IMR-90 (cell line): ENCODE measurements around the gene PAGE2. TPM values are rescaled to one million over a fixed set of nuclear protein-coding genes. Genes with fewer than 3 reads are reported as not detected.
"Not testable (repeated sequence)": the region's sequence is repeated elsewhere in the genome, so short reads cannot be mapped to it uniquely, and the experiment has no call there.

ENCODE experiments used
- ATAC-seq: fragments of 200-7000 bp; cut with Tn5 transposase; 2 replicates; pipeline ENCODE4 v1.9.1; 2020; ENCODE audit warnings: low read depth, mild to moderate bottlenecking, moderate library complexity
- BruUV-seq: library from RNA; stranded (reverse); fragments of 400-500 nt; replicated peaks from 2 replicates; lab custom pipeline; 2021; lab: Mats Ljungman, UMichigan
- CTCF ChIA-PET: fragments of 300-600 bp; formaldehyde crosslinking; extraction: SDS; loops from one replicate; lab custom pipeline; 2021; ENCODE audit warnings: antibody characterized with exemption; lab: Yijun Ruan, JAX
- POLR2A ChIA-PET: fragments of 300-600 bp; sonication (Branson Sonifier 250); formaldehyde crosslinking; loops from one replicate; lab custom pipeline; 2022; ENCODE audit warnings: antibody characterized with exemption; ENCODE audit not compliant: unreplicated experiment; lab: Charles Lee
- DNase-seq: peaks from one replicate; pipeline ENCODE4 v3.0.0; 2013
- H2AFZ ChIP-seq: replicated peaks from 2 replicates; pipeline ENCODE3; 2013; ENCODE audit warnings: low read length, mild to moderate bottlenecking; ENCODE audit not compliant: poor library complexity
- H2AK5ac ChIP-seq: 2 replicates; pipeline ENCODE4 v1.6.1; 2013; ENCODE audit warnings: low read depth, low read length, inconsistent platforms
- H2AK9ac ChIP-seq: replicated peaks from 2 replicates; pipeline ENCODE3; 2013; ENCODE audit warnings: mild to moderate bottlenecking, low read depth, low read length, moderate library complexity; ENCODE audit not compliant: poor library complexity
- H2BK120ac ChIP-seq: 2 replicates; pipeline ENCODE4 v1.6.1; 2013; ENCODE audit warnings: low read depth, low read length, inconsistent platforms
- H2BK15ac ChIP-seq: 3 replicates; pipeline ENCODE4 v1.6.1; 2013; ENCODE audit warnings: low read depth, low read length, inconsistent platforms
- H2BK20ac ChIP-seq: 2 replicates; pipeline ENCODE4 v1.6.1; 2013; ENCODE audit warnings: low read depth, mild to moderate bottlenecking, inconsistent platforms, low read length, moderate library complexity
- H2BK5ac ChIP-seq: 2 replicates; pipeline ENCODE4 v1.6.1; 2013; ENCODE audit warnings: mild to moderate bottlenecking, low read depth, low read length, inconsistent platforms; ENCODE audit not compliant: poor library complexity, severe bottlenecking
- H3K14ac ChIP-seq: replicated peaks from 2 replicates; pipeline ENCODE4 v1.6.1; 2013; ENCODE audit warnings: low read depth, low read length, inconsistent platforms
- H3K18ac ChIP-seq: 2 replicates; pipeline ENCODE4 v1.6.1; 2013; ENCODE audit warnings: low read depth, low read length, control low read depth
- H3K23ac ChIP-seq: 2 replicates; pipeline ENCODE4 v1.6.1; 2013; ENCODE audit warnings: low read depth, low read length, inconsistent platforms
- H3K27ac ChIP-seq: 2 replicates; pipeline ENCODE4 v1.5.1; 2013; ENCODE audit warnings: mild to moderate bottlenecking, control low read depth, low read length; ENCODE audit not compliant: insufficient read depth
- H3K27me3 ChIP-seq: 2 replicates; pipeline ENCODE4 v1.6.1; 2013; ENCODE audit warnings: low read length; ENCODE audit not compliant: control insufficient read depth, insufficient read depth
- H3K36me3 ChIP-seq: 2 replicates; pipeline ENCODE4 v1.6.1; 2013; ENCODE audit warnings: low read length, mixed read lengths; ENCODE audit not compliant: control insufficient read depth, insufficient read depth
- H3K4ac ChIP-seq: 2 replicates; pipeline ENCODE4 v1.6.1; 2013; ENCODE audit warnings: low read depth, low read length, inconsistent platforms
- H3K4me1 ChIP-seq: 2 replicates; pipeline ENCODE4 v1.6.1; 2013; ENCODE audit warnings: low read length, mixed read lengths; ENCODE audit not compliant: control insufficient read depth, insufficient read depth
- H3K4me2 ChIP-seq: 2 replicates; pipeline ENCODE4 v1.6.1; 2013; ENCODE audit warnings: low read depth, mild to moderate bottlenecking, control low read depth, low read length, moderate library complexity
- H3K4me3 ChIP-seq: 2 replicates; pipeline ENCODE4 v1.5.1; 2013; ENCODE audit warnings: low read depth, mild to moderate bottlenecking, control low read depth, low read length, moderate library complexity; ENCODE audit not compliant: insufficient read depth
- H3K56ac ChIP-seq: 2 replicates; pipeline ENCODE4 v1.6.1; 2013; ENCODE audit warnings: low read length, inconsistent platforms; ENCODE audit not compliant: insufficient read depth; ENCODE audit errors: extremely low read depth
- H3K79me1 ChIP-seq, 2 experiments: 2 replicates each; pipeline ENCODE4 v1.6.1; 2013; ENCODE audit warnings: low read length in 2 of 2, inconsistent platforms in 1 of 2, low read depth in 1 of 2
- H3K9ac ChIP-seq: 2 replicates; pipeline ENCODE4 v1.6.1; 2013; ENCODE audit warnings: low read depth, low read length, control low read depth
- H3K9me1 ChIP-seq: 2 replicates; pipeline ENCODE4 v1.6.1; 2013; ENCODE audit warnings: low read length, inconsistent platforms; ENCODE audit not compliant: insufficient read depth
- H3K9me3 ChIP-seq: 2 replicates; pipeline ENCODE4 v1.6.1; 2013; ENCODE audit warnings: low read length; ENCODE audit not compliant: control insufficient read depth, insufficient read depth
- H4K20me1 ChIP-seq: 2 replicates; pipeline ENCODE4 v1.6.1; 2013; ENCODE audit warnings: low read length, inconsistent platforms; ENCODE audit not compliant: insufficient read depth
- H4K5ac ChIP-seq: 2 replicates; pipeline ENCODE4 v1.6.1; 2013; ENCODE audit warnings: mild to moderate bottlenecking, low read depth, low read length, control low read depth
- H4K8ac ChIP-seq, 2 experiments: 2 replicates each; pipeline ENCODE4 v1.6.1; 2013; ENCODE audit warnings: low read depth in 2 of 2, low read length in 2 of 2, control low read depth in 1 of 2, inconsistent platforms in 1 of 2
- H4K91ac ChIP-seq: 2 replicates; pipeline ENCODE4 v1.6.1; 2013; ENCODE audit warnings: low read depth, low read length, inconsistent platforms; ENCODE audit not compliant: insufficient read depth
- WGBS, 2 experiments: methylation state at CpG; one replicate each; pipeline versions ENCODE4 v1.1.5 to v1.1.7; 2013; ENCODE audit warnings: missing lambda C conversion rate in 2 of 2; ENCODE audit not compliant: insufficient read length in 1 of 2; ENCODE audit errors: extremely low coverage in 2 of 2; 5-methylcytosine and 5-hydroxymethylcytosine counted together
- dilution Hi-C: fragments of 300-500 bp; cut with HindIII; formaldehyde crosslinking; loops from one replicate; pipeline ENCODE4 v1.14.3; 2018; ENCODE audit warnings: low sequenced_read_pairs; ENCODE audit not compliant: unreplicated experiment
- in situ Hi-C: fragments of 300-500 bp; cut with MboI; formaldehyde crosslinking; loops from 3 replicates; pipeline ENCODE4 v1.14.3; 2019; ENCODE audit warnings: low sequenced_read_pairs, inconsistent platforms, mixed read lengths
- intact Hi-C: fragments of 100-400 bp; cut with micrococcal nuclease; formaldehyde crosslinking; loops from 2 replicates; pipeline ENCODE4 v1.10.0; 2022
- polyA plus RNA-seq, 3 experiments: library from polyadenylated mRNA; depleted of rRNA; stranded (reverse); fragments of >200 nt; gene quantifications; 2 replicates each; pipeline ENCODE4 v1.2.3, GENCODE V29; 2012; ENCODE audit warnings: low replicate concordance in 1 of 3
- total RNA-seq: library from RNA; depleted of rRNA; stranded (reverse); fragments of >200 nt; gene quantifications from 2 replicates; pipeline ENCODE4 v1.2.3, GENCODE V29; 2012

PAGE2 gene
- total and polyA plus RNA-seq, 2 of the 4 experiments (the other 2 are of a cell fraction), result not detected

- CTCF ChIA-PET, H3K4me2 ChIP-seq, H2BK15ac ChIP-seq, H4K20me1 ChIP-seq, DNase-seq, H2BK5ac ChIP-seq, H4K91ac ChIP-seq, POLR2A ChIA-PET, BruUV-seq, H4K8ac ChIP-seq, H2AK9ac ChIP-seq, H2AK5ac ChIP-seq, H4K5ac ChIP-seq, H3K9ac ChIP-seq, H2BK20ac ChIP-seq, H3K14ac ChIP-seq, H3K27ac ChIP-seq, H3K36me3 ChIP-seq, ATAC-seq, H3K23ac ChIP-seq, H3K9me1 ChIP-seq, H2BK120ac ChIP-seq, H3K18ac ChIP-seq, dilution Hi-C loops, H2AFZ ChIP-seq, H3K4ac ChIP-seq, H3K56ac ChIP-seq, H3K27me3 ChIP-seq, H3K79me1 ChIP-seq, H3K9me3 ChIP-seq, H3K4me3 ChIP-seq, H3K4me1 ChIP-seq, in situ Hi-C loops: not testable (repeated sequence)
- WGBS, 2 experiments, result no CpG with 5 or more reads among the region's 2 CpGs
- intact Hi-C loops, result loop anchor here (10.0 kb wide), 1 partner anchor 806 kb away; no protein-coding TSS in a partner anchor
These were observed 38.2 kb upstream of the PAGE2 start for GRCh38 chrX:55050599-55050998.
